Trophoblast cell (in vitro differentiated cells and primary cell): ENCODE results near the gene CST7.

Experiments
- DNase-seq, 2 donors: peaks; one replicate each; pipeline ENCODE4 v3.0.0-alpha.2; 2016
- H2AFZ ChIP-seq: 2 replicates; pipeline ENCODE4 v1.6.1; 2013; ENCODE audit warnings: low read length, moderate library complexity, mild to moderate bottlenecking; ENCODE audit not compliant: insufficient read depth, poor library complexity
- H2AK5ac ChIP-seq: 2 replicates; pipeline ENCODE4 v1.6.1; 2013; ENCODE audit warnings: mild to moderate bottlenecking, low read length
- H2BK120ac ChIP-seq: 2 replicates; pipeline ENCODE4 v1.6.1; 2013; ENCODE audit warnings: low read length, mild to moderate bottlenecking, moderate library complexity; ENCODE audit not compliant: insufficient read depth, poor library complexity
- H2BK12ac ChIP-seq: 2 replicates; pipeline ENCODE4 v1.6.1; 2013; ENCODE audit warnings: mild to moderate bottlenecking, low read length, moderate library complexity
- H2BK5ac ChIP-seq: 2 replicates; pipeline ENCODE4 v1.6.1; 2013; ENCODE audit warnings: low read length, low read depth, moderate library complexity, mild to moderate bottlenecking; ENCODE audit not compliant: poor library complexity
- H3K14ac ChIP-seq: 2 replicates; pipeline ENCODE4 v1.6.1; 2013; ENCODE audit warnings: mild to moderate bottlenecking, low read length
- H3K18ac ChIP-seq: 2 replicates; pipeline ENCODE4 v1.6.1; 2013; ENCODE audit warnings: mild to moderate bottlenecking, low read length
- H3K23ac ChIP-seq: 2 replicates; pipeline ENCODE4 v1.6.1; 2013; ENCODE audit warnings: low read length
- H3K27ac ChIP-seq: 2 replicates; pipeline ENCODE4 v1.5.1; 2013; ENCODE audit warnings: low read depth, mild to moderate bottlenecking, inconsistent platforms, low read length, moderate library complexity
- H3K27me3 ChIP-seq: 2 replicates; pipeline ENCODE4 v1.6.1; 2013; ENCODE audit warnings: inconsistent platforms, mild to moderate bottlenecking, low read length, moderate library complexity; ENCODE audit not compliant: insufficient read depth
- H3K36me3 ChIP-seq, 2 experiments: 1 replicate in 1 of 2; 2 replicates in 1 of 2; pipeline ENCODE4 v1.6.1; 2013; ENCODE audit warnings: low read length in 2 of 2, mild to moderate bottlenecking in 2 of 2, moderate library complexity in 1 of 2; ENCODE audit not compliant: insufficient read depth in 2 of 2, control insufficient read depth in 1 of 2
- H3K4ac ChIP-seq: 2 replicates; pipeline ENCODE4 v1.6.1; 2013; ENCODE audit warnings: low read depth, mild to moderate bottlenecking, low read length, moderate library complexity
- H3K4me1 ChIP-seq, 2 experiments: 1 replicate in 1 of 2; 2 replicates in 1 of 2; pipeline ENCODE4 v1.6.1; 2013; ENCODE audit warnings: low read length in 2 of 2, mild to moderate bottlenecking in 2 of 2, moderate library complexity in 1 of 2; ENCODE audit not compliant: insufficient read depth in 2 of 2, control insufficient read depth in 1 of 2
- H3K4me2 ChIP-seq: 2 replicates; pipeline ENCODE4 v1.6.1; 2013; ENCODE audit warnings: inconsistent platforms, mild to moderate bottlenecking, low read length, moderate library complexity
- H3K4me3 ChIP-seq: 2 replicates; pipeline ENCODE4 v1.5.1; 2013; ENCODE audit warnings: mild to moderate bottlenecking, low read depth, low read length, inconsistent platforms
- H3K79me1 ChIP-seq: one replicate; pipeline ENCODE4 v1.6.1; 2013; ENCODE audit warnings: low read length
- H3K79me2 ChIP-seq: 2 replicates; pipeline ENCODE4 v1.6.1; 2013; ENCODE audit warnings: low read length, mild to moderate bottlenecking; ENCODE audit not compliant: control insufficient read depth, insufficient read depth, poor library complexity
- H3K9ac ChIP-seq: 2 replicates; pipeline ENCODE4 v1.6.1; 2013; ENCODE audit warnings: mild to moderate bottlenecking, low read length
- H3K9me3 ChIP-seq: 2 replicates; pipeline ENCODE4 v1.6.1; 2013; ENCODE audit warnings: low read depth, mild to moderate bottlenecking, control low read depth, inconsistent platforms, low read length; ENCODE audit not compliant: insufficient read depth
- H4K12ac ChIP-seq: 2 replicates; pipeline ENCODE4 v1.6.1; 2013; ENCODE audit warnings: low read depth, mild to moderate bottlenecking, low read length, moderate library complexity
- H4K8ac ChIP-seq: 2 replicates; pipeline ENCODE4 v1.6.1; 2013; ENCODE audit warnings: low read depth, mild to moderate bottlenecking, low read length, moderate library complexity
- H4K91ac ChIP-seq: one replicate; pipeline ENCODE4 v1.6.1; 2013; ENCODE audit warnings: low read depth, mild to moderate bottlenecking, low read length, moderate library complexity
- WGBS: extraction: QIAGEN DNeasy Blood & Tissue Kit; methylation state at CpG from one replicate; pipeline ENCODE4 v1.1.7; 2013; ENCODE audit warnings: missing lambda C conversion rate; ENCODE audit not compliant: insufficient read length, insufficient coverage; ENCODE audit errors: extremely low coverage; 5-methylcytosine and 5-hydroxymethylcytosine counted together

The CST7 gene

GRCh38 chr20:24964506-24964840 lies 15.4 kb downstream of the CST7 start:
- Histone ChIP-seq H3K14ac (no peak overlapping the region), H4K12ac (no peak overlapping the region), H3K4me3 (no peak overlapping the region), H3K9me3 (no peaks in the 10 kb centered on the region), H3K23ac (no peak overlapping the region), H2BK120ac (no peak overlapping the region), H4K8ac (no peak overlapping the region), H4K91ac (no peak overlapping the region), H2AFZ (no peak overlapping the region), H2AK5ac (no peak overlapping the region), H3K4ac (no peak overlapping the region), H2BK12ac (no peak overlapping the region), H3K18ac (no peak overlapping the region), H3K9ac (no peak overlapping the region), H3K4me1 (no peaks in the 10 kb centered on the region), H3K79me2 (no peaks in the 10 kb centered on the region), H3K79me1 (no peaks in the 10 kb centered on the region), H2BK5ac (no peak overlapping the region), H3K36me3 (peaks cover 46 to 47% of the 10 kb centered on the region in 2 experiments), H3K27ac (no peak overlapping the region), H3K4me2 (no peak overlapping the region), H3K27me3 (no peaks in the 10 kb centered on the region)
- DNase-seq, result no peak
- WGBS, result no CpG with 5 or more reads among the region's 9 CpGs

DNA sequence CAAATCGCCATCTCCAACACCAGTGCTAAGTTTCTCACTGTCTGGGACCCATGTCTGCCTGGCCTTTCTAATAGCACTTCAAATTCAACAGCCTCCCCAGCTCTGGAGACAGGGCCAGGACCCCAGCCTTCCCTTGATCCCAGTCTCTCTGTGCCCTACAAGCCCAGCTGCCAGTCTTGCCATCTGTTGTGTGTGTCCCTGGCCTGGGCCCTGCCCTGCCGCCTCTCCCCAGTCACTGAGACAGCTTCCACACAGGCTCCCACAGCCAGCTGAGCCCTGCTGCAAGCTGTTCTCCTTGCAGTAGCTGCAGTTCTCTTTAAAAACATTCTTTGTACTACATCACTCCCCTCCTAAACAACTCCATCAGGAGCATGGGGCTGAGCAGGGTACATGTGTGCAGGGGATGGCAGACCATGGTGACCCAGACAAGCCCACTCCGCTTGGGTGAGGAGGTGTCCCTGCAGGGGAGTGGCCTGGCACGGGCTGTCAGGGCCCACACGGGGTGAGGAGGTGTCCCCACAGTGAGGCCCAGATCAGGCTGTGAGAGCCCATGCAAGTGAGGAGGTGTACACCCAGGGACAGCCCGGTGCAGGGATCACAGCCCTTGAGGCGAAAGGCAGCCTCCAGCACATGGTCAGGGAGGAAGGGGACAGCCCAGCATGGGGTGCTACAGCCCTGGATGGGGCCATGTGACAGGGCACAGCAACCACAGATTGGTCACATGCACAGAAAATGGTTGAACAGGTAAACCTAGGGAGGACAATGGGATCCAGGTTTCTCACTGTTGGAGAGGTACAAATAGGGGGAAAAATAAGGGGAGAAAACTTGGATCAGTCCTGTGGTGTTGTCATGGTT lies 16.2 kb downstream of the CST7 start:
- H3K14ac ChIP-seq, result no peak overlapping the region
- H4K8ac ChIP-seq, result no peak overlapping the region
- no peak overlapping the region for H3K18ac ChIP-seq
- no peak overlapping the region for H2AFZ ChIP-seq
- no peak overlapping the region for H2BK120ac ChIP-seq
- H2BK12ac ChIP-seq, result no peak overlapping the region
- no peak overlapping the region for H4K91ac ChIP-seq
- H3K4ac ChIP-seq, result no peak overlapping the region
- DNase-seq, result no peak
- H2BK5ac ChIP-seq, result no peak overlapping the region
- no peak overlapping the region for H3K4me3 ChIP-seq
- H3K79me1 ChIP-seq, result no peaks in the 10 kb centered on the region
- H2AK5ac ChIP-seq, result no peak overlapping the region
- no peak overlapping the region for H3K23ac ChIP-seq
- H3K79me2 ChIP-seq, result no peaks in the 10 kb centered on the region
- no peaks in the 10 kb centered on the region for H3K4me1 ChIP-seq
- no peak overlapping the region for H4K12ac ChIP-seq
- H3K9ac ChIP-seq, result no peak overlapping the region
- H3K36me3 ChIP-seq, result peaks cover 47 to 50% of the 10 kb centered on the region in 2 experiments
- no peak overlapping the region for H3K27ac ChIP-seq
- no CpG with 5 or more reads among the region's 7 CpGs for WGBS
- H3K9me3 ChIP-seq, result no peaks in the 10 kb centered on the region
- no peaks in the 10 kb centered on the region for H3K27me3 ChIP-seq
- H3K4me2 ChIP-seq, result no peak overlapping the region

DNA sequence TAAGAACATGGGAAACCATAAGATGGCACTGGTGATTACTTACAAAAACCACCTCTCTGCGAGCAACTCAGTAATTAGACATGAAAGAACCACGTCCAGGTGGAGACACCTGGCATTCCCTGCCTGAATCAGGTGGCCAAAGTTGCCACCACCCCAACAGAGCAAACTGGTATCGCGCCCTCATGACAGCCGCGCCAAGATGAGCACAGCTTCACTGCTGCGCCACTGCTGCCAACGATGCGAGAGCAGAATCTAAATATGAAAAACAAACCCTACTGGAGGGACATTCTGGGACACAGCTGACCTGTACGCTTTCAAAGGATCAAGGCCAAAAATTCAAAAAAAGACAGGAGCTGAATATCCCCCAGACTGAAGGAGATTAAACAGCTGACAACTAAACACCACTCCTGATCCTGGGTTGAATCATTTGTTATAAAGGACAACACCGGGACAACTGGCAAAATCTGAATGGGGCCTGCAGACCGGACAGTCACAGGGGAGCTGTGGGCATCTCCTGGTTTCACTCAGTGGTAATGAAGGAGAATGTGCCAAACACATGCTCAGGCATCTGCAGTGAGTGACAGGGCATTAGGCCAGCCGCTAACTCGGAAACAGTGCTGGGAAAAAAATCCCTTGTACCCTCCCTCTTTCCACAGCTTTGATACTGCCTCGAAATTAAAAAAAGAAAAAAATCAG lies 17.4 kb downstream of the CST7 start:
- Histone ChIP-seq H2AK5ac (no peak overlapping the region), H3K4me1 (no peaks in the 10 kb centered on the region), H3K9ac (no peak overlapping the region), H3K27ac (no peak overlapping the region), H2BK120ac (no peak overlapping the region), H2BK5ac (no peak overlapping the region), H3K23ac (no peak overlapping the region), H3K36me3 (peaks cover 45 to 46% of the 10 kb centered on the region in 2 experiments), H2AFZ (no peak overlapping the region), H3K79me1 (no peaks in the 10 kb centered on the region), H4K8ac (no peak overlapping the region), H4K91ac (no peak overlapping the region), H3K79me2 (no peaks in the 10 kb centered on the region), H3K4me2 (no peak overlapping the region), H4K12ac (no peak overlapping the region), H3K4ac (no peak overlapping the region), H3K4me3 (no peak overlapping the region), H3K18ac (no peak overlapping the region), H3K9me3 (no peaks in the 10 kb centered on the region), H3K27me3 (no peaks in the 10 kb centered on the region), H2BK12ac (no peak overlapping the region), H3K14ac (no peak overlapping the region)
- DNase-seq, result no peak
- WGBS, result no CpG with 5 or more reads among the region's 15 CpGs

GRCh38 chr20:24968278-24968800 lies 19.3 kb downstream of the CST7 start:
- H2BK12ac ChIP-seq, result no peak overlapping the region
- no peak overlapping the region for H2AK5ac ChIP-seq
- H4K8ac ChIP-seq, result no peak overlapping the region
- no peak overlapping the region for H2AFZ ChIP-seq
- H3K4me3 ChIP-seq, result no peak overlapping the region
- no peak for DNase-seq
- no CpG with 5 or more reads among the region's 5 CpGs for WGBS
- H3K18ac ChIP-seq, result no peak overlapping the region
- H2BK5ac ChIP-seq, result no peak overlapping the region
- H4K12ac ChIP-seq, result no peak overlapping the region
- H3K4ac ChIP-seq, result no peak overlapping the region
- no peak overlapping the region for H2BK120ac ChIP-seq
- peaks cover 54 to 55% of the 10 kb centered on the region in 2 experiments for H3K36me3 ChIP-seq
- H3K79me2 ChIP-seq, result no peaks in the 10 kb centered on the region
- H3K9me3 ChIP-seq, result no peaks in the 10 kb centered on the region
- no peak overlapping the region for H3K4me2 ChIP-seq
- no peaks in the 10 kb centered on the region for H3K79me1 ChIP-seq
- no peak overlapping the region for H3K14ac ChIP-seq
- no peak overlapping the region for H4K91ac ChIP-seq
- no peak overlapping the region for H3K23ac ChIP-seq
- H3K4me1 ChIP-seq, result no peaks in the 10 kb centered on the region
- no peak overlapping the region for H3K9ac ChIP-seq
- no peaks in the 10 kb centered on the region for H3K27me3 ChIP-seq
- H3K27ac ChIP-seq, result no peak overlapping the region
